Measurements from ENCODE around the gene GPR158. TPM values are rescaled to one million over a fixed set of nuclear protein-coding genes. Genes with fewer than 3 reads are reported as not detected.
A peak's percentile ranks its signal among the peaks of the same experiment; 100 is the strongest.

Gene GPR158
- total RNA-seq, 1 donor from 2014 or later, result 0.12 TPM

- TF ChIP-seq CTCF (IDR thresholded peaks at IDR 0.05), result no peak
- no peaks in the 10 kb centered on the region for H3K4me1 ChIP-seq
- H3K4me3 ChIP-seq, result no peak overlapping the region
- H3K36me3 ChIP-seq, result no peaks in the 10 kb centered on the region
- H3K27ac ChIP-seq, result no peak overlapping the region
- H3K27me3 ChIP-seq (ENCODE audit: low read depth), result no peaks in the 10 kb centered on the region
- no peak for DNase-seq
- ATAC-seq, result no peak
- intact Hi-C loops (cut with DNase I), result no loop called here
- peaks cover 7% of the 10 kb centered on the region for H3K9me3 ChIP-seq
These were observed 214.0 kb downstream of the GPR158 start for GRCh38 chr10:25388862-25389206.

- TF ChIP-seq CTCF (IDR thresholded peaks at IDR 0.05), result no peak
- no peak overlapping the region for H3K4me3 ChIP-seq
- H3K9me3 ChIP-seq, result peaks cover 7% of the 10 kb centered on the region
- intact Hi-C loops (cut with DNase I), result no loop called here
- no peaks in the 10 kb centered on the region for H3K36me3 ChIP-seq
- ATAC-seq, result no peak
- no peaks in the 10 kb centered on the region for H3K4me1 ChIP-seq
- no peak for DNase-seq
- H3K27me3 ChIP-seq (ENCODE audit: low read depth), result no peaks in the 10 kb centered on the region
- H3K27ac ChIP-seq, result no peak overlapping the region
These were observed 215.9 kb downstream of the GPR158 start for GRCh38 chr10:25390733-25391132.

GRCh38 chr10:25392132-25392531 lies 217.3 kb downstream of the GPR158 start:
- H3K9me3 ChIP-seq, result peaks cover 7% of the 10 kb centered on the region
- H3K27me3 ChIP-seq (ENCODE audit: low read depth), result no peaks in the 10 kb centered on the region
- peak in 1 of 2 donors; percentile 35 for ATAC-seq
- no peak for TF ChIP-seq CTCF (IDR thresholded peaks at IDR 0.05)
- intact Hi-C loops (cut with DNase I), result no loop called here
- H3K4me1 ChIP-seq, result no peaks in the 10 kb centered on the region
- H3K36me3 ChIP-seq, result no peaks in the 10 kb centered on the region
- DNase-seq, result no peak
- no peak overlapping the region for H3K4me3 ChIP-seq
- no peak overlapping the region for H3K27ac ChIP-seq

GRCh38 chr10:25393621-25394020 lies 218.8 kb downstream of the GPR158 start:
- H3K4me3 ChIP-seq, result no peak overlapping the region
- TF ChIP-seq CTCF (IDR thresholded peaks at IDR 0.05), result no peak
- DNase-seq (no peak), ATAC-seq (no peak)
- intact Hi-C loops (cut with DNase I), result no loop called here
- no peaks in the 10 kb centered on the region for H3K4me1 ChIP-seq
- H3K27me3 ChIP-seq (ENCODE audit: low read depth), result no peaks in the 10 kb centered on the region
- no peak overlapping the region for H3K27ac ChIP-seq
- H3K9me3 ChIP-seq, result peaks cover 7% of the 10 kb centered on the region
- H3K36me3 ChIP-seq, result no peaks in the 10 kb centered on the region

GRCh38 chr10:25398680-25399079 lies 223.9 kb downstream of the GPR158 start:
- intact Hi-C loops (cut with DNase I), result no loop called here

More at GRCh38 chr10:25398680-25399079, 223.9 kb downstream of the GPR158 start:
- ATAC-seq (no peak), DNase-seq (no peak)
- H3K4me1 ChIP-seq, result no peaks in the 10 kb centered on the region
- no peaks in the 10 kb centered on the region for H3K9me3 ChIP-seq
- no peak overlapping the region for H3K4me3 ChIP-seq
- H3K27ac ChIP-seq, result no peak overlapping the region
- H3K27me3 ChIP-seq (ENCODE audit: low read depth), result no peaks in the 10 kb centered on the region
- no peaks in the 10 kb centered on the region for H3K36me3 ChIP-seq
- no peak for TF ChIP-seq CTCF (IDR thresholded peaks at IDR 0.05)
